ENCODE measurements around the gene SNX15. TPM values are rescaled to one million over a fixed set of nuclear protein-coding genes. Genes with fewer than 3 reads are reported as not detected.
A peak's percentile ranks its signal among the peaks of the same experiment; 100 is the strongest.

SNX15 gene
- total RNA-seq, 2 donors from 2014 or later = 7.9 to 10.6 TPM

GRCh38 chr11:65013888-65014725 lies 13.1 kb upstream of the SNX15 start, which contains the start of gene ARL2:
ARL2 (plus strand) TSS chr11:65014160; CDS start chr11:65014208, 48 bp downstream.
- ATAC-seq (peak; percentile 87), DNase-seq (peak; percentile 85 to 91 (median 90))
- Histone ChIP-seq H3K9me3 (no peaks in the 10 kb centered on the region), H3K36me3 (replicated peaks in 1 of 2; ENCODE audit: insufficient read depth in 1 of 2, low read depth in 2 of 2) (peaks cover 0 to 2% of the 10 kb centered on the region in 2 donors), H3K4me1 (peaks cover 22% of the 10 kb centered on the region), H3K27me3 (no peaks in the 10 kb centered on the region), H3K4me3 (peak within 1 kb of the TSS; percentile 64 to 66), H3K27ac (peak within 1 kb of the TSS; percentile 95 to 98 (median 95))
- WGBS, 2 donors = 0% methylated on average over 95 of the region's 96 CpGs; no CpG with 5 or more reads in 1 of the 2 donors
- intact Hi-C loops (cut with DNase I) = no loop called here
- TF ChIP-seq POLR2A (IDR thresholded peaks at IDR 0.05) (peak in 2 of 3 donors; percentile 51 to 59), CTCF (IDR thresholded peaks at IDR 0.05) (peak; percentile 72 to 93 (median 92))

GRCh38 chr11:65014726-65015227 lies 12.5 kb upstream of the SNX15 start:
- H3K27me3 ChIP-seq = no peaks in the 10 kb centered on the region
- H3K9me3 ChIP-seq = no peaks in the 10 kb centered on the region
- peaks cover 22% of the 10 kb centered on the region for H3K4me1 ChIP-seq
- ATAC-seq = peak; percentile 2
- TF ChIP-seq POLR2A (IDR thresholded peaks at IDR 0.05) (no peak), CTCF (IDR thresholded peaks at IDR 0.05) (no peak)
- intact Hi-C loops (cut with DNase I) = no loop called here
- peak overlapping the region; percentile 95 to 98 (median 95) for H3K27ac ChIP-seq
- peaks cover 0 to 2% of the 10 kb centered on the region in 2 donors for H3K36me3 ChIP-seq (replicated peaks in 1 of 2; ENCODE audit: insufficient read depth in 1 of 2, low read depth in 2 of 2)
- WGBS, 2 donors = 31 to 32% methylated on average over 13 to 23 of the region's 23 CpGs
- peak in 1 of 4 donors; percentile 34 for DNase-seq
- H3K4me3 ChIP-seq = peak overlapping the region; percentile 64 to 66

GRCh38 chr11:65016705-65017104 lies 10.5 kb upstream of the SNX15 start:
- intact Hi-C loops (cut with DNase I) = no loop called here
- 86 to 91% methylated on average over 4 of the region's 4 CpGs for WGBS, 2 donors
- TF ChIP-seq CTCF (IDR thresholded peaks at IDR 0.05) (no peak), POLR2A (IDR thresholded peaks at IDR 0.05) (no peak)

GRCh38 chr11:65017937-65018336 lies 9.3 kb upstream of the SNX15 start:
- H3K27me3 ChIP-seq = no peaks in the 10 kb centered on the region
- no peak overlapping the region for H3K4me3 ChIP-seq
- H3K9me3 ChIP-seq = no peaks in the 10 kb centered on the region
- H3K4me1 ChIP-seq = peaks cover 18% of the 10 kb centered on the region
- peaks cover 0 to 2% of the 10 kb centered on the region in 2 donors for H3K36me3 ChIP-seq (replicated peaks in 1 of 2; ENCODE audit: insufficient read depth in 1 of 2, low read depth in 2 of 2)
- WGBS, 2 donors = 96 to 100% methylated on average over 6 of the region's 6 CpGs
- H3K27ac ChIP-seq = no peak overlapping the region
- TF ChIP-seq CTCF (IDR thresholded peaks at IDR 0.05) (no peak), POLR2A (IDR thresholded peaks at IDR 0.05) (no peak)
- intact Hi-C loops (cut with DNase I) = no loop called here
- DNase-seq (no peak), ATAC-seq (no peak)

More at GRCh38 chr11:65016705-65017104, 10.5 kb upstream of the SNX15 start:
- peaks cover 0 to 2% of the 10 kb centered on the region in 2 donors for H3K36me3 ChIP-seq (replicated peaks in 1 of 2; ENCODE audit: insufficient read depth in 1 of 2, low read depth in 2 of 2)
- no peak overlapping the region for H3K27ac ChIP-seq
- ATAC-seq (no peak), DNase-seq (no peak)
- H3K9me3 ChIP-seq = no peaks in the 10 kb centered on the region
- H3K4me1 ChIP-seq = peaks cover 22% of the 10 kb centered on the region
- H3K27me3 ChIP-seq = no peaks in the 10 kb centered on the region
- no peak overlapping the region for H3K4me3 ChIP-seq

Data from body of pancreas (tissue), 4 donors.